H1 (cell line): Measurements from ENCODE around the gene EGR1. TPM values are rescaled to one million over a fixed set of nuclear protein-coding genes. Genes with fewer than 3 reads are reported as not detected.
"Not testable (repeated sequence)": the region's sequence is repeated elsewhere in the genome, so short reads cannot be mapped to it uniquely, and the experiment has no call there.

ENCODE experiments used
- CTCF ChIA-PET: fragments of 300-600 bp; sonication (Branson Sonifier 250); formaldehyde crosslinking; loops from one replicate; lab custom pipeline; 2021; ENCODE audit not compliant: partially characterized antibody; lab: Charles Lee
- POLR2A ChIA-PET: fragments of 300-600 bp; sonication (Branson Sonifier 250); formaldehyde crosslinking; loops from one replicate; lab custom pipeline; 2021; ENCODE audit warnings: inconsistent platforms; ENCODE audit not compliant: partially characterized antibody; lab: Charles Lee
- DNase-seq, 2 experiments: peaks; one replicate each; pipeline versions ENCODE4 v3.0.0 to v3.0.0-alpha.2; 2010 to 2022; ENCODE audit warnings: low spot score in 2 of 2, low read depth in 1 of 2, mixed read lengths in 1 of 2
- FAIRE-seq: peaks from 2 replicates; lab custom pipeline; 2011; peaks lifted over from hg19 to GRCh38; lab: Jason Lieb, UNC
- H2AFZ ChIP-seq: 2 replicates; pipeline ENCODE4 v1.8.1; 2012; ENCODE audit warnings: low read length, inconsistent platforms
- H2AK5ac ChIP-seq: 2 replicates; pipeline ENCODE4 v1.6.1; 2013; ENCODE audit warnings: low read depth, low read length
- H2BK120ac ChIP-seq: replicated peaks from 2 replicates; pipeline ENCODE3; 2013; ENCODE audit warnings: low read depth, low read length, inconsistent platforms
- H2BK12ac ChIP-seq: 2 replicates; pipeline ENCODE4 v1.6.1; 2013; ENCODE audit warnings: low read depth, low read length
- H2BK15ac ChIP-seq: 2 replicates; pipeline ENCODE4 v1.6.1; 2013; ENCODE audit warnings: low read length
- H2BK20ac ChIP-seq: 2 replicates; pipeline ENCODE4 v1.6.1; 2013; ENCODE audit warnings: low read length
- H2BK5ac ChIP-seq: 2 replicates; pipeline ENCODE4 v1.6.1; 2013; ENCODE audit warnings: low read depth, low read length
- H3K14ac ChIP-seq: 2 replicates; pipeline ENCODE4 v1.6.1; 2013; ENCODE audit warnings: inconsistent platforms; ENCODE audit not compliant: insufficient read length
- H3K18ac ChIP-seq: 2 replicates; pipeline ENCODE4 v1.6.1; 2013; ENCODE audit warnings: low read length; ENCODE audit errors: extremely low read depth
- H3K23ac ChIP-seq: 2 replicates; pipeline ENCODE4 v1.6.1; 2013; ENCODE audit warnings: inconsistent platforms; ENCODE audit not compliant: insufficient read length
- H3K23me2 ChIP-seq: 2 replicates; pipeline ENCODE4 v1.6.1; 2013; ENCODE audit warnings: low read depth, low read length
- H3K27ac ChIP-seq: 2 replicates; pipeline ENCODE4 v1.6.1; 2011; ENCODE audit warnings: low read depth, low read length, inconsistent platforms
- H3K27me3 ChIP-seq, 4 experiments: replicated peaks in 1 of 4; 1 replicate in 1 of 4; 2 replicates in 3 of 4; pipeline versions ENCODE4 v1.6.1 to v1.8.1; 2011 to 2013; ENCODE audit warnings: low read length in 3 of 4, mild to moderate bottlenecking in 3 of 4, inconsistent platforms in 2 of 4, mixed read lengths in 2 of 4, moderate library complexity in 1 of 4; ENCODE audit not compliant: control insufficient read depth in 3 of 4, insufficient read depth in 3 of 4; ENCODE audit errors: extremely low read depth in 1 of 4
- H3K36me3 ChIP-seq, 4 experiments: 2 replicates each; pipeline versions ENCODE4 v1.6.1 to v1.8.1; 2011 to 2013; ENCODE audit warnings: mild to moderate bottlenecking in 4 of 4, low read length in 3 of 4, moderate library complexity in 2 of 4, control low read depth in 1 of 4, inconsistent platforms in 1 of 4; ENCODE audit not compliant: insufficient read depth in 4 of 4, control insufficient read depth in 2 of 4
- H3K4ac ChIP-seq: replicated peaks from 2 replicates; pipeline ENCODE3; 2013; ENCODE audit warnings: low read length, low read depth, mixed read lengths, inconsistent platforms; ENCODE audit not compliant: insufficient read length
- H3K4me1 ChIP-seq, 4 experiments: replicated peaks in 1 of 4; 1 replicate in 1 of 4; 2 replicates in 3 of 4; pipeline versions ENCODE4 v1.6.1 to v1.8.1; 2011 to 2013; ENCODE audit warnings: low read length in 3 of 4, inconsistent platforms in 2 of 4, mixed read lengths in 1 of 4; ENCODE audit not compliant: insufficient read depth in 4 of 4, control insufficient read depth in 3 of 4
- H3K4me2 ChIP-seq, 2 experiments: 2 replicates each; pipeline versions ENCODE4 v1.6.1 to v1.8.1; 2011 to 2013; ENCODE audit warnings: low read depth in 2 of 2, low read length in 2 of 2, control low read depth in 1 of 2, inconsistent platforms in 1 of 2, mild to moderate bottlenecking in 1 of 2; ENCODE audit not compliant: insufficient read depth in 1 of 2
- H3K4me3 ChIP-seq, 4 experiments: fragments of 200-600, 300-600 bp in 1 of 4; sonication (generic), shearing (Covaris generic), sonication (Bioruptor Twin) in 1 of 4; 2 replicates each; pipeline versions ENCODE4 v1.5.1 to v1.8.1; 2011 to 2016; ENCODE audit warnings: low read length in 4 of 4, low read depth in 3 of 4, control low read depth in 2 of 4, inconsistent platforms in 2 of 4, mild to moderate bottlenecking in 2 of 4, mixed read lengths in 1 of 4, moderate library complexity in 1 of 4; ENCODE audit not compliant: insufficient read depth in 2 of 4; ENCODE audit errors: extremely low read depth in 1 of 4
- H3K56ac ChIP-seq: replicated peaks from 2 replicates; pipeline ENCODE3; 2013; ENCODE audit warnings: low read depth, mild to moderate bottlenecking, mixed read lengths, low read length, inconsistent platforms; ENCODE audit not compliant: insufficient read length
- H3K79me1 ChIP-seq: 2 replicates; pipeline ENCODE4 v1.6.1; 2013; ENCODE audit warnings: low read depth, low read length, control low read depth
- H3K79me2 ChIP-seq, 2 experiments: 2 replicates each; pipeline versions ENCODE4 v1.6.1 to v1.8.1; 2012 to 2013; ENCODE audit warnings: low read length in 2 of 2, mild to moderate bottlenecking in 2 of 2, inconsistent platforms in 1 of 2; ENCODE audit not compliant: insufficient read depth in 2 of 2, control insufficient read depth in 1 of 2
- H3K9ac ChIP-seq, 4 experiments: replicated peaks in 1 of 4; 1 replicate in 1 of 4; 2 replicates in 3 of 4; pipeline versions ENCODE4 v1.6.1 to v1.8.1; 2011 to 2013; ENCODE audit warnings: low read depth in 3 of 4, low read length in 3 of 4, control low read depth in 2 of 4, mild to moderate bottlenecking in 2 of 4, moderate library complexity in 2 of 4, inconsistent platforms in 1 of 4; ENCODE audit errors: extremely low read depth in 1 of 4
- H3K9me3 ChIP-seq, 2 experiments: 2 replicates each; pipeline versions ENCODE4 v1.6.1 to v1.8.1; 2012 to 2013; ENCODE audit warnings: mild to moderate bottlenecking in 2 of 2, moderate library complexity in 2 of 2, control low read depth in 1 of 2, inconsistent platforms in 1 of 2, low read depth in 1 of 2, low read length in 1 of 2, mixed read lengths in 1 of 2; ENCODE audit not compliant: insufficient read depth in 2 of 2
- H4K20me1 ChIP-seq, 2 experiments: replicated peaks in 1 of 2; 2 replicates each; pipeline versions ENCODE3 to v1.8.1; 2011 to 2013; ENCODE audit warnings: inconsistent platforms in 2 of 2, low read length in 2 of 2, mild to moderate bottlenecking in 1 of 2; ENCODE audit not compliant: insufficient read depth in 2 of 2, control insufficient read depth in 1 of 2
- H4K5ac ChIP-seq: 2 replicates; pipeline ENCODE4 v1.6.1; 2013; ENCODE audit warnings: low read length, low read depth, mixed read lengths, inconsistent platforms; ENCODE audit not compliant: insufficient read length
- H4K8ac ChIP-seq: 2 replicates; pipeline ENCODE4 v1.8.0; 2013; ENCODE audit warnings: mild to moderate bottlenecking, moderate library complexity, low read length, inconsistent platforms; ENCODE audit not compliant: insufficient read depth; ENCODE audit errors: extremely low read depth
- H4K91ac ChIP-seq: replicated peaks from 2 replicates; pipeline ENCODE3; 2013; ENCODE audit warnings: low read length, mixed read lengths, inconsistent platforms; ENCODE audit not compliant: insufficient read length
- WGBS, 2 experiments: shearing (Covaris generic) in 1 of 2; methylation state at CpG; one replicate each; pipeline versions ENCODE4 v1.1.6 to v1.1.7; 2013 to 2015; ENCODE audit warnings: low lambda C conversion rate in 2 of 2, mixed read lengths in 2 of 2, inconsistent platforms in 1 of 2, low coverage in 1 of 2, missing lambda C conversion rate in 1 of 2; ENCODE audit not compliant: insufficient replicate concordance in 2 of 2, insufficient coverage in 1 of 2, insufficient read length in 1 of 2; ENCODE audit errors: extremely low coverage in 1 of 2, missing lambda C conversion rate in 1 of 2; 5-methylcytosine and 5-hydroxymethylcytosine counted together
- polyA plus RNA-seq, 7 experiments: library from polyadenylated mRNA; depleted of rRNA in 3 of 7; stranded (reverse) in 5 of 7; unstranded in 2 of 7; fragments of >200 nt in 5 of 7; fragments of 200-250 nt in 2 of 7; gene quantifications; 1 replicate in 5 of 7; 2 replicates in 1 of 7; 4 replicates in 1 of 7; pipeline versions ENCODE4 v1.2.1 to v1.2.3, GENCODE V29; 2011 to 2013; ENCODE audit warnings: missing spikeins in 2 of 7, mixed read lengths in 2 of 7
- total RNA-seq: library from RNA; stranded (reverse); fragmentation: NEBNext Ultra II Directional; extraction: Animal tissue kit (Norgen Biotek cat#: 25700); gene quantifications from 2 replicates; pipeline ENCODE4 v1.2.1, GENCODE V29; 2021

Gene EGR1
- total and polyA plus RNA-seq, 2 of the 8 experiments (the other 6 are each of a cell fraction or from before 2014, with no cell fraction given), result 16.2 to 35.5 TPM

- not testable (repeated sequence) for H4K91ac ChIP-seq, H3K56ac ChIP-seq, H2BK15ac ChIP-seq, H3K9me3 ChIP-seq, DNase-seq, H3K4me2 ChIP-seq, H3K18ac ChIP-seq, H4K8ac ChIP-seq, H3K79me1 ChIP-seq, H3K36me3 ChIP-seq, H2BK5ac ChIP-seq, H2BK12ac ChIP-seq, H3K4me1 ChIP-seq, H3K14ac ChIP-seq, FAIRE-seq, H3K4me3 ChIP-seq, H3K79me2 ChIP-seq, H4K20me1 ChIP-seq, H3K9ac ChIP-seq, H2AK5ac ChIP-seq, H3K23me2 ChIP-seq, H3K27ac ChIP-seq, H2BK120ac ChIP-seq, H3K4ac ChIP-seq, H2BK20ac ChIP-seq, H3K23ac ChIP-seq, H2AFZ ChIP-seq, H4K5ac ChIP-seq, H3K27me3 ChIP-seq
- CTCF ChIA-PET, result interaction anchor here (0.8 to 2.2 kb wide), 6 partner anchors 8 to 120 kb away, joined by 3 to 11 read pairs (median 4); partner anchors contain the start of gene EGR1
- WGBS, 2 experiments, result 83% methylated on average over 5 of the region's 5 CpGs; no CpG with 5 or more reads in 1 of the 2 experiments
- POLR2A ChIA-PET, result interaction anchor here (0.6 to 15.1 kb wide), 8 partner anchors 8 to 103 kb away, joined by 3 to 294 read pairs (median 4); partner anchors contain the start of genes EGR1 and ETF1
Measured at GRCh38 chr5:138473151-138473550, 7.9 kb downstream of the EGR1 start.
